Spleen (tissue), 11 donors: Measurements from ENCODE around the gene CUBN. TPM values are rescaled to one million over a fixed set of nuclear protein-coding genes. Genes with fewer than 3 reads are reported as not detected.

Experiments
- DNase-seq: peaks from one replicate; pipeline ENCODE4 v3.0.0-alpha.2; 2020
- H3K27ac ChIP-seq, 8 donors: fragments of 200-600 bp; sonication (generic) in 7 of 8; 1 replicate in 4 of 8; 2 replicates in 4 of 8; pipeline versions ENCODE4 v1.5.0 to v1.8.0; 2016 to 2021; ENCODE audit warnings: inconsistent platforms in 4 of 8, mild to moderate bottlenecking in 4 of 8, moderate library complexity in 1 of 8
- H3K27me3 ChIP-seq, 7 donors: fragments of 200-600 bp; sonication (generic) in 6 of 7; replicated peaks in 1 of 7; 1 replicate in 4 of 7; 2 replicates in 3 of 7; pipeline versions ENCODE4 v1.5.0 to v1.8.0; 2016 to 2021; ENCODE audit warnings: inconsistent platforms in 3 of 7, mild to moderate bottlenecking in 1 of 7
- H3K36me3 ChIP-seq, 6 donors: fragments of 200-600 bp; sonication (generic) in 5 of 6; 1 replicate in 4 of 6; 2 replicates in 2 of 6; pipeline versions ENCODE4 v1.5.0 to v1.8.0; 2016 to 2021; ENCODE audit warnings: inconsistent platforms in 2 of 6
- H3K4me1 ChIP-seq, 6 donors: fragments of 200-600 bp; sonication (generic) in 5 of 6; 1 replicate in 3 of 6; 2 replicates in 3 of 6; pipeline versions ENCODE4 v1.5.0 to v1.8.0; 2016 to 2021; ENCODE audit warnings: inconsistent platforms in 3 of 6
- H3K4me3 ChIP-seq, 8 donors: fragments of 200-600 bp; sonication (generic) in 7 of 8; 1 replicate in 4 of 8; 2 replicates in 4 of 8; pipeline versions ENCODE4 v1.5.0 to v1.8.0; 2016 to 2021; ENCODE audit warnings: inconsistent platforms in 4 of 8, mild to moderate bottlenecking in 4 of 8, moderate library complexity in 2 of 8
- H3K9me3 ChIP-seq, 8 donors: fragments of 200-600 bp; sonication (generic) in 7 of 8; 1 replicate in 4 of 8; 2 replicates in 4 of 8; pipeline versions ENCODE4 v1.5.0 to v1.8.0; 2016 to 2021; ENCODE audit warnings: inconsistent platforms in 4 of 8
- POLR2A ChIP-seq, 3 donors: fragments of 450-650 bp; IDR thresholded peaks; one replicate each; pipeline ENCODE4 v1.5.1; 2017; ENCODE audit warnings: antibody characterized with exemption in 3 of 3, mild to moderate bottlenecking in 1 of 3
- POLR2AphosphoS5 ChIP-seq, 3 donors: sonication (generic); formaldehyde crosslinking; IDR thresholded peaks; one replicate each; pipeline ENCODE4 v1.5.1; 2017; ENCODE audit warnings: antibody characterized with exemption in 3 of 3
- WGBS, 5 donors: extraction: QIAGEN DNeasy Blood & Tissue Kit in 3 of 5; methylation state at CpG; one replicate each; pipeline versions ENCODE4 v1.1.5 to v1.1.7; 2013 to 2018; 5-methylcytosine and 5-hydroxymethylcytosine counted together
- intact Hi-C: fragments of 100-400 bp; cut with DNase I; formaldehyde crosslinking; loops from one replicate; pipeline ENCODE4 v1.15.0; 2023; ENCODE audit warnings: low total_unique reads
- polyA plus RNA-seq, 3 donors: library from polyadenylated mRNA; stranded (reverse); fragments of 200-250 nt; gene quantifications; one replicate each; pipeline ENCODE4 v1.2.1, GENCODE V29; 2013
- total RNA-seq, 7 donors: library from RNA; depleted of rRNA in 3 of 7; stranded (reverse); fragments of >200 nt in 3 of 7; fragmentation: NEBNext Ultra II Directional in 4 of 7; extraction: Animal tissue kit (Norgen Biotek cat#: 25700) in 4 of 7; gene quantifications; one replicate each; pipeline versions ENCODE4 v1.1.0 to v1.2.1, GENCODE V29; 2016 to 2021
- TF ChIP-seq, protein P1 (sequence below), 11 experiments: fragments of 200-600 bp in 7 of 11; fragments of 450-650 bp in 4 of 11; sonication (generic) in 4 of 11; IDR thresholded peaks in 8 of 11; conservative IDR thresholded peaks in 3 of 11; 1 replicate in 7 of 11; 2 replicates in 4 of 11; pipeline versions ENCODE4 v1.4.0 to v1.8.0; 2016 to 2021; ENCODE audit warnings: antibody characterized with exemption in 11 of 11, inconsistent platforms in 4 of 11, mild to moderate bottlenecking in 1 of 11
- donor health status: healthy with polysubstance abuse.
- donor health status: DM: no; HTN: no; CAD: no; lungs with moderate emphysema.
- donor health status: DM: no; HTN: no; CAD: no.
- donor health status: Bipolar disorder and iron deficiency.
- donor health status: healthy.
- donor health status: DM: no; HTN: no; CAD: no.
- donor health status: DM: yes; HTN: yes; CAD: no.

The CUBN gene
- total and polyA plus RNA-seq, 10 donors, result 0.24 to 12.1 (median 5.4) TPM

- TF ChIP-seq, protein P1, sequence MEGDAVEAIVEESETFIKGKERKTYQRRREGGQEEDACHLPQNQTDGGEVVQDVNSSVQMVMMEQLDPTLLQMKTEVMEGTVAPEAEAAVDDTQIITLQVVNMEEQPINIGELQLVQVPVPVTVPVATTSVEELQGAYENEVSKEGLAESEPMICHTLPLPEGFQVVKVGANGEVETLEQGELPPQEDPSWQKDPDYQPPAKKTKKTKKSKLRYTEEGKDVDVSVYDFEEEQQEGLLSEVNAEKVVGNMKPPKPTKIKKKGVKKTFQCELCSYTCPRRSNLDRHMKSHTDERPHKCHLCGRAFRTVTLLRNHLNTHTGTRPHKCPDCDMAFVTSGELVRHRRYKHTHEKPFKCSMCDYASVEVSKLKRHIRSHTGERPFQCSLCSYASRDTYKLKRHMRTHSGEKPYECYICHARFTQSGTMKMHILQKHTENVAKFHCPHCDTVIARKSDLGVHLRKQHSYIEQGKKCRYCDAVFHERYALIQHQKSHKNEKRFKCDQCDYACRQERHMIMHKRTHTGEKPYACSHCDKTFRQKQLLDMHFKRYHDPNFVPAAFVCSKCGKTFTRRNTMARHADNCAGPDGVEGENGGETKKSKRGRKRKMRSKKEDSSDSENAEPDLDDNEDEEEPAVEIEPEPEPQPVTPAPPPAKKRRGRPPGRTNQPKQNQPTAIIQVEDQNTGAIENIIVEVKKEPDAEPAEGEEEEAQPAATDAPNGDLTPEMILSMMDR (IDR thresholded peaks at IDR 0.05 in 8 of 11, conservative IDR thresholded peaks at IDR 0.05 in 3 of 11), result no peak
- no peak for TF ChIP-seq POLR2AphosphoS5 (IDR thresholded peaks at IDR 0.05)
- TF ChIP-seq POLR2A (IDR thresholded peaks at IDR 0.05), result no peak
- Histone ChIP-seq H3K36me3 (peaks cover 0 to 38% (median 0%) of the 10 kb centered on the region in 6 donors), H3K9me3 (peaks cover 0 to 6% (median 0%) of the 10 kb centered on the region in 8 donors), H3K27me3 (no peaks in the 10 kb centered on the region), H3K27ac (no peak overlapping the region), H3K4me3 (no peak overlapping the region), H3K4me1 (peaks cover 0 to 16% (median 4%) of the 10 kb centered on the region in 6 donors)
- intact Hi-C loops, result no loop called here
- DNase-seq, result no peak
- WGBS, 5 donors, result 76 to 95% (median 90%) methylated on average over 7 of the region's 7 CpGs
These were observed 340.4 kb downstream of the CUBN start for GRCh38 chr10:16789261-16789660.

DNA sequence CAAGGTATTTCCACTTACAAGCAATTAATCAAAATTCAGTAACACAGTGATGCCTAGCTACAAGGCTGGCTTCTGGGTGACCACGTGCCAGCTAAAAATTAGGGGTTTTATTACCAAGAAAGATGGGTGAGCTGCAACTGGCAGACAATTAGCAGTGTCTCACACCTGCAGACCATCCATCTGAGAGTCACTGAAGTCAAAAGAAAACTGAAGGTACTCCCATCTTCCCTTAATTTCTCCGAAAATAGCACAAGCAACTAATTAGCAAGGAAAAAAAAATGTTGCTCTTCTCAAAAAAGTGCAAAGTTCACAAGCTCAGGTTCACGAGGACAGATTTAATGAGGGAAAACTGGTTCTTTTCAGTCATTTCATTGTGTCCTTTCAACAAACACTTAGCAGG lies 340.8 kb downstream of the CUBN start:
- no peaks in the 10 kb centered on the region for H3K27me3 ChIP-seq
- H3K27ac ChIP-seq, result no peak overlapping the region
- peaks cover 0 to 6% (median 0%) of the 10 kb centered on the region in 8 donors for H3K9me3 ChIP-seq
- intact Hi-C loops, result no loop called here
- peaks cover 0 to 16% (median 4%) of the 10 kb centered on the region in 6 donors for H3K4me1 ChIP-seq
- H3K4me3 ChIP-seq, result no peak overlapping the region
- H3K36me3 ChIP-seq, result peaks cover 0 to 36% (median 0%) of the 10 kb centered on the region in 6 donors
- DNase-seq, result no peak
- TF ChIP-seq, protein P1 (IDR thresholded peaks at IDR 0.05 in 8 of 11, conservative IDR thresholded peaks at IDR 0.05 in 3 of 11), result no peak
- TF ChIP-seq POLR2A (IDR thresholded peaks at IDR 0.05) (no peak), POLR2AphosphoS5 (IDR thresholded peaks at IDR 0.05) (no peak)
- 91 to 98% (median 92%) methylated on average over 3 of the region's 3 CpGs for WGBS, 5 donors

- Histone ChIP-seq H3K9me3 (peaks cover 0 to 6% (median 0%) of the 10 kb centered on the region in 8 donors), H3K36me3 (peaks cover 0 to 36% (median 0%) of the 10 kb centered on the region in 6 donors), H3K4me1 (peaks cover 0 to 16% (median 4%) of the 10 kb centered on the region in 6 donors), H3K4me3 (no peak overlapping the region), H3K27ac (peak overlapping the region in 4 of 8 donors; percentile 24 to 63 (median 40)), H3K27me3 (no peaks in the 10 kb centered on the region)
- intact Hi-C loops, result no loop called here
- no peak for DNase-seq
- TF ChIP-seq POLR2AphosphoS5 (IDR thresholded peaks at IDR 0.05), result no peak
- TF ChIP-seq, protein P1 (IDR thresholded peaks at IDR 0.05 in 8 of 11, conservative IDR thresholded peaks at IDR 0.05 in 3 of 11), result no peak
- no peak for TF ChIP-seq POLR2A (IDR thresholded peaks at IDR 0.05)
- WGBS, 5 donors, result 82 to 93% (median 87%) methylated on average over 6 of the region's 6 CpGs
These were observed 341.5 kb downstream of the CUBN start for GRCh38 chr10:16788125-16788524.

DNA sequence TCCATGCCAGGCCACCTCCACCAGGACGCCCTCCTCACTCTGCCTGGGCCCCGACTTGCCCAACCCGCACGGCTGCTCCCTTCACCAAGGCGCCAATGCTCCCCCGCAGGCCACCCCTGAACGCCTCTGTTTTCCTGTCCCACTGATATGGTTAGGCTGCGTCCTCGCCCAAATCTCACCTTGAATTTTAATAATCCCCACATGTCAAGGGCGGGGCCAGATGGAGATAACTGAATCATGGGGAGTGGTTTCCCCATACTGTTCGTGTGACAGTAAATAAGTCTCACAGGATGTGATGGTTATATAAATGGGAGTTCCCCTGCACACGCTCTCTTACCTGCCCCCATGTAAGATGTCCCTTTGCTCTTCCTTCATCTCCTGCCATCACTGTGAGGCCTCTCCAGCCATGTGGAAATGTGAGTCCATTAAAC lies 342.2 kb downstream of the CUBN start:
- Histone ChIP-seq H3K27me3 (no peaks in the 10 kb centered on the region), H3K9me3 (peaks cover 0 to 6% (median 0%) of the 10 kb centered on the region in 8 donors), H3K27ac (peak overlapping the region in 3 of 8 donors; percentile 40 to 63 (median 40)), H3K4me3 (no peak overlapping the region), H3K36me3 (peaks cover 0 to 36% (median 0%) of the 10 kb centered on the region in 6 donors), H3K4me1 (peaks cover 0 to 16% (median 4%) of the 10 kb centered on the region in 6 donors)
- 80 to 87% (median 83%) methylated on average over 12 of the region's 12 CpGs for WGBS, 5 donors
- no peak for DNase-seq
- intact Hi-C loops, result no loop called here
- TF ChIP-seq POLR2AphosphoS5 (IDR thresholded peaks at IDR 0.05) (peak in 1 of 3 donors; percentile 36), POLR2A (IDR thresholded peaks at IDR 0.05) (no peak)
